HG03565 (cell line): ENCODE data around the gene TINCR.
"Not testable (repeated sequence)": the region's sequence is repeated elsewhere in the genome, so short reads cannot be mapped to it uniquely, and the experiment has no call there.

Source experiments
- ATAC-seq: cut with Tn5 transposase; IDR thresholded peaks from one replicate; pipeline ENCODE4 v1.9.1; 2021; ENCODE audit warnings: mild to moderate bottlenecking, moderate library complexity; ENCODE audit not compliant: unreplicated experiment

Gene TINCR

DNA sequence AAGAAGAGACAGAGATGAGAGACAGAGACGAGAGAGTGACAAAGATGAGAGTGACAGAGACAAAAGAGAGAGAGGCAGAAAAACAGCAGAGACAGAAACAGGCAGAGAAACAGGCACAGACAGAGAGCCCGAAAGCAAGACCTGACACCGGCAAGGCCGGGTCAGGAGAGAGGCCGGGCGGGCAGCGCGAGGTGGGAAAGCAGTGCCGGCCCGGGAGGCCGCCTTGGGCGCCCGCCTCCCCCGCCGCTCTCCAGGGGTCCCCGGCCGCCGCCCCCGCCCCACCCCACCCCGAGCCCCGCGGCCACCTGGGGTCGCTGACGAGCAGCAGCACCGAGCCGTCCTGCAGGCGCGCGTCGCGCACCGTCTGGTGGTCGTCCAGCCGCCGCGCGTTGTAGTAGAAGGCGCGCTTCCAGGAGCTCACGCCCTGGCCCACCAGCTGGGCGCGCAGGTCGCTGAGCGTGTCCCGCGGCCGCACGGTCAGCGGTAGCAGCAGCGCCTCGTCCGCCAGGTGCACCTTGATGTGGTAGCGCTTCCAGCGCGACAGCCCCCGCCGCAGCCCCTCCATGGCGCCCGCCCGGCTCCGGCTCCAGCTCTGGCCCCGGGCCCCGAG, at the start of gene TINCR:
TSS of gene TINCR (minus strand) at position 594 of the 610 bp plus-strand sequence.
- no peak for ATAC-seq

DNA sequence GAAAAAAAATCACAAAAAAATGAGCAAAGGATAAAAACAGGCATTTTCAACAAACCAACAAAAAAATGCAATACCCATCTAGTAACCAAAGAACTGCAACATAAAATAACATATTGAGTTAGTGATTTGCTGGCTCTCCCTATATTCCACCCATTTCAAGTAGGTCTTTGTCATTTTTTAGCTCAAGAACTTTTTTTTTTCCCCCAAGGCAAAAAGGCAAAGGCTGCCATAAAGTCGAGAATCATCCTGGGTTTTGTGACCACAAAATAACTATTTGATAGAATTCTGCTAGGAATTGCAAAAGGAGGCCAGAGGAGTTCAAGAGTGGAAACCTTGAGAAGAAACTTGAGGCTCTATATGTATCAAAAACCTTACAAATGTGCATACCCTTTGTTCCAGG, 49.3 kb upstream of the TINCR start:
- no peak for ATAC-seq

DNA sequence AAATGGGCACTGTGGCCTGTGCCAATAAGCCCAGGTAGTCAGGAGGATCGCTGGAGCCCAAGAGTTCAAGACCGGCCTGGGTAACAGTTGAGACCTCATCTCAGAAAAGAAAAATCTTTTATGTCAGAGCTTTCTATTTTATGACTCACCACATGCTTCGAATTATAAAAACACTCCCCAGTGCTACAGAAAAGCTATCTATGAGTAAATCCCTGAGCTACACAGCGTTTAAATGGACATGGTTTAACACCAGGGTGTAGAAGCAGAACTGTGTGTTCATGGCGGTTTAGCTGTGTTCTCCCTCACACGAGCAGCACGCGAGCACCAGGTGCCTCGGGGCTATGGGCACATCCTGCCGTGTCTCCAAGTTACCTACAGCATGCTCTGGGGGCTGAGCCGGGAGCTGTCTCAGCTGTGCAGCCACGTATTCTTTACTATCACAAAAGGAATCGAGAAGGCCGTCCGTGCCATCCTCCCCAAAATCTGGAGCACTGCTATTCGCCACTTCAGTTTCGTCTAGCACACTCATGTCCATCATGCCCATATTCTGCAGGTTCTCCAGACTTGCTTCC, 48.1 kb upstream of the TINCR start:
- ATAC-seq: no peak

DNA sequence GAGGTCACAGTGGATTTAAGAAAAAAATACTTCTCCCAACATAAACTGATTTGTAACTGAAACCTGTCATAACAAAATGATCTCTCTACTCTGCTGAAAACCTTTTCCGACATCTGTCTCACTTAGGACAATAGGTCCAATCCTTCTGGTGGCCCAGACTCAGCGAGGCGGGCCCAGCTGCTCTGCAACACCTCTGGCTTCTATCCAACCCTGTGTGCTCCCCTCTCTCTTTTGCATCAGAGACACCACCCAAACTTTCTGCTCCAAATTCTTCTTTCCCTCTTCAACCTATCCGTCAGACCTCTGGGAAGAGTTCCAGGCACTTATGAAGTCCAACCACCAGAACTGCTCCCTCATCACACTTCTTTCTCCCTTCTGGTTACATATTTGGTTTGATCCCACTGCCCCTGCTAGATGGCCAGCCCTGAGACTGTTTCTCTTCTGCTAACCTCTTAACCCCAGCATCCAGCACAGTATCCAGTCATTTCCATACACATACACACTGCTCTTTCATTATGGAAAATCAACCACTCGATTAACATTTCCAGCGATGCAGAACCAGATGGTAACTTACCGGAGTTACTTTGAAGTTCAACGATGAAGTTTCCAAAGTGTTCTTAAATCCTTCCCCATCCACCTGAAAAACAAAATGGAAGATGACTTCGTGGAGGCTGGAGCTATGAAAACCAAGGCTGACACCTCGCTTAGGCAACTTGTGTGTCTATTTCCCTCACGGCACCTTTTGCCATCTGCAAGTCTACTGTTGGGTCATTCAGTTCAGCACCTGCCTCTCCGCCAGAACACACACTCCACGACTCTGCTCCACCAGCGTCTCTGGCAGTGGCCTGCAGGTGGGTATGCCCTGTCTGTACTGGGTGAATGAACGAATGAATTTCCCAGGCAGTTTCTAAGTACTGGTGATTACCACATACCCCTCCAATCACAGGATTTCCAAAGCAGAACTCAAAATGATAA, 45.4 kb upstream of the TINCR start:
- ATAC-seq: no peak

DNA sequence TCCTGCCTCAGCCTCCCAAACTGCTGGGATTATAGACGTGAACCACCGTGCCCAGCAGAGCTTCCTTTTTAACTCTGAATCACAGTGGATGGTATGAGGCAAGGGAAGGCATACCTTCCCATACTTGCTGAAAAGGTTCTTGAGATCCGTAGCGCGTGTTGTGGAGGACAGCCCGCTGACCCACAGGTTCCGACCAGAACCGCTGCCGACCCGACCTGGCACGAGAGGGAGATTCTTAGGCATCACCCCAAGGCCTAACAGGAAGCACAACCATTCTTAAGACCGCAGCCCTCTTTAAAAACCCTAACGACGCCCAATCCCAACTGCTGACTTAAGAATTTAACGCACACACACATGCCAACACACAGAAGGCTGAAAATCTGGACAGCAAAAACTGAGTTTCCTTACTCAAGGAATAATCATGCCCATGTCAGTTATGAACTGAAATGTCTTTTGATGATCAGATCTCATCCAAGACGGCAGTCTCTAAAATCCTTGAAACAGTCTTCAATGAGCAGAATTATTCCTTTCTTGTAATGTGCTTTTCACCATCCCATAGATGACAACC, 42.2 kb upstream of the TINCR start:
- ATAC-seq: no peak

DNA sequence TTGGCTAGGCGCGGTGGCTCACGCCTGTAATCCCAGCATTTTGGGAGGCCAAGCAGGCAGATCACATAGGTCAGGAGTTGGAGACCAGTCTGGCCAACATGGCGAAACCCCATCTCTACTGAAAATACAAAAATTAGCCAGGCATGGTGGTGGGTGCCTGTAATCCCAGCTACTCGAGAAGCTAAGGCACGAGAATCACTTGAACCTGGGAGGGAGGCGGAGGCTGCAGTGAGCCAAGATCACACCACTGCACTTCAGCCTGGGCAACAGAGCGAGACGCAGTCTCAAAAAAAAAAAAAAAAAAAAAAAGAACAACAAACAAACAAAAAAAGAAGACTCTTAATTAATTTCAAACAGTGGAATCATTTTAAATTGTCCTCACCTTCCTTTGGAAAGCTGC, 41.0 kb upstream of the TINCR start:
- not testable (repeated sequence) for ATAC-seq

DNA sequence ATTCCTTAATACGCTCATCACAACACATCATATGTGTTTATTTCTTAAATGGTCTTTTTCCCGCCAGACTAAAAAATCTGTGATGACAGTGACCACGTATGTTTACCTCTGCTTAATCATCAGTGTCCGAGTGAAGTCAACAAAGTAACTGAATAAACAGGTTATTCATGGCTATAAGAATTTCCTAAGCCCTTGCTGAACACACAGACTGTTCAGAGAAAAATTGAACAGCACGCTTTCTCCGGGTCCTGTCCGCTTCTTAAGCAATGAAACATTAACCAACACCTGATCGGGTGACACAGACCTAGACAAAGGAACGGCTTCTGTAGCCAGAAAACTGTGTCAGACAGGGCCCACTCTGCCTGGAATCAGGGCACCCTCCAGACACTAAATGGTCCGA, 40.5 kb upstream of the TINCR start:
- ATAC-seq: no peak

DNA sequence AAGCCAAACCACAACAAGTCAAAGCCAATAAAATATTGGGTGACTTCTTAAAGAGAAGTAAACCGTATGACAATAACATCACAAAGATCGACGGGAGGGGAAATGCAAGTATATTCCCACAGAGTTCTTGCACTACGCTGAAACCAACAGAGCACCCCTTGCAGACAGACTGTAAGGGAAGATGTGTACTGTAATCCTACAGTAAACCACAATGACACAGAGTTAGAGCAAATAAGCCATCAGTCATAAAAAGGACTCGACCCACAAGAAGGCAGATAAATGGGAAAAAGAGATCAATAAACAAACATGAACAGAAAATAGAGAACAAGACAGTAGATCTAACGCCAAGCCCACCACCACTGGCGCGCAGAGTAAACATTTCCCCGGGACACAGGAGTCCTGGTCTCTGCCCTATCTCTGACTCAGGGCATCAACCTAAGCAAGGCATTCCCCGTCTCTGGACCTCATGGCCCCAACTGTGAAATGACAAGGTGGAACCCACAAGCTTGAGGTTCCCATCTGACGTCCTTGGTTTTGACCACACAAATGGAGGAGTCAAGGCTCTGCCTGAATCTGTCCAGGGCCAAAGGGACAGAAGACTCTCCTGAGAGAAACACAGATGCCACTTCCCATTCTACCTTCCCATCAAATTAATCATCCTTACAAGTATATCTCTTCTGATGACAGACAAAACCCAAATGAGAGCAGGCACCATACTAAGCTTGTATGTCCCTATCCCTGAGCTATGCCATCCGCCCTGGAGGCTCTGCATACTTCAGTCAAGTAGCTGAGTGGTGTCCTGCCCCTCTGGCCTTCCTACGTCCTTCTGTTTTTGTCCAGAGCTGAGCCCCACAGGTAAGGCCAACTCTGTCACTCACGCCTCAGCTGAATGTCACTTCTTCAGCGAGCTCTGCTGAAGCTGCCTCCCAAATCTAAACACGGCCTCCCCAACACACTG, 39.8 kb upstream of the TINCR start:
- ATAC-seq: no peak

DNA sequence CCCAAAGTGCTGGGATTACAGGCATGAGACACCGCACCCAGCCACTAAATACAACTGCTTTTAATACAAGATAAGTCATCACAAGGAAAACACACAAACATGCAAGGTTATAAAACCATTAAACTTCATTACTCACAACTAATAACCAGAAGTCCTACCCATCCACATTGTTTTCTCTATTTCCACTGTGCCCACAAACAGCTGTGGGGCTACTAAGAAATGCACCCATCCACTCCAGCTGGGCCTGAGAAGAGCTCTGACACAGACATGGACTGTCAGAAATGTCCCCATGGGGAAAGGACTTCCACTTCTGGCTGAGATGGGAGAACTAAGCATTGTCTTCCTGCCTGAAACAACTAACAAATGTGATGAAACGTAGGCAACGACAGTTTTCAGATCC, 37.6 kb upstream of the TINCR start:
- ATAC-seq: no peak

DNA sequence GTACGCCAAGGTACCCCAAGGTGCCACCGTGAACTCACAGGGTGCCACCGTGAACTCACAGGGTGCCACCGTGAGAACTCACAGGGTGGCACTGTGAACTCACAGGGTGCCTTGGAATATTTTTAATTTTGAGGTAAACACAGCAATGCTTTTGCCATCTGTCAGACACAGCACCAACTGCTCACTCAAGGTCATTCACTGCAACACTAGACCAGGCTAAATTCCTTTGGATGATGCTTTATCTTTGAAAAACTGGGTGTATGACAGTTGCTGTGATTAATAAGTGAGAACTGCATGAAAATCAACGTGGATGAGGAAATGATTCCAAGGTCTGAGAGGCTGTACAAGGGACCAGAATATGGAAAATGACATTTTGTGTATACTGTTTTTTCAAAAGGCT, 35.9 kb upstream of the TINCR start:
- ATAC-seq: no peak

DNA sequence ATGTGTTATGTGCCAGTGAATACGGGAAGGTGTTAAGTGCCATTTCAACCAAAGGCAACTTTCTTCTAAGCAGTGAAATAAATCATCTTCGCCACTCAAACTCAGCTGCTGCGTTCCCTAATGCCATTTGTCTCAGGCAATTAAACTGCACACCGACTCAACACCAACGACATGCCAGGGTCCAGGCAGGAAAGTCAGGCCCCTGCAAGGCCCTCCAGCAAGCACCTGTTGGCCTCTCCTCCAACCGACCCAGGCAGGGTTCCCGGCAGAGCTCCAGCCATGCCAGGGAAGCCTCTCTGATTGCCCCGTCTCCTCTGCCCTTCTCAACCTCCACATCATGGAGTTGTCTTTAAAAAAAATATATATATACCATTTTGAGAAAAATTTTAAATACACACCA, 33.0 kb upstream of the TINCR start:
- no peak for ATAC-seq

DNA sequence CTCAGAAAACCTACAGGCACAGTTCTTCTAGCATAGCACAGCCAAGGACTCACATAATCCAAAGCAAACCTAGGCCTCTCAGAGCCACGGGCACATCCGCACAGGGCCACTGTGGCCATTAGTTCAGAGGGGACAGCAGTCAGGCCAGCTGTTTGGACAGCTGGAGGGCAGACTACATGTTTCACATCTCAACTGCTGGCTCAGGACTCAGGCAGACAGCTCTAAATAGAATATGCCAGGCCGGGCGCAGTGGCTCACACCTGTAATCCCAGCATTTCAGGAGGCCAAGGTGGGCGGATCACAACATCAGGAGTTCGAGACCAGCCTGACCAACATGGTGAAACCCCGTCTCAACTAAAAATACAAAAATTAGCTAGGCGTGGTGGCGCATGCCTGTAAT, 28.0 kb upstream of the TINCR start:
- no peak for ATAC-seq

DNA sequence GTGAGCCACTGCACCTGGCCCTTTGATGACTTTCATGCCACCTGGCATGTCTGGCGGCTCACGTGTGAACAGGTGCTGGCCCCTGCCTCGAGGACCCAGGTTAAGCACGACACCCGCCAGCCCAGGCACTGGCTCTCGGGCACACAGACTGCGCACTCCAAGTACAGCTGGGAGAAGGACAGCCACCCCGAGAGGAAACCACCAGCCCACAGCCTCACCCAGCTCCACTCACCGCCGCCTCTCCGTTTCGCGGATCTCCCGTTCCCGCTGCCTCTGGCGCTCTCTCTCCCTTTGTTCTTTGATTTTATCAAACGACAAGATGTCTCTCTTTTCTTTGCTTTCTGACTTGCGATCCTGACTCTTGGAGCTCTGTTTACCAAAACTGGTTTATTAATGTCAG, 27.4 kb upstream of the TINCR start:
- ATAC-seq: no peak

DNA sequence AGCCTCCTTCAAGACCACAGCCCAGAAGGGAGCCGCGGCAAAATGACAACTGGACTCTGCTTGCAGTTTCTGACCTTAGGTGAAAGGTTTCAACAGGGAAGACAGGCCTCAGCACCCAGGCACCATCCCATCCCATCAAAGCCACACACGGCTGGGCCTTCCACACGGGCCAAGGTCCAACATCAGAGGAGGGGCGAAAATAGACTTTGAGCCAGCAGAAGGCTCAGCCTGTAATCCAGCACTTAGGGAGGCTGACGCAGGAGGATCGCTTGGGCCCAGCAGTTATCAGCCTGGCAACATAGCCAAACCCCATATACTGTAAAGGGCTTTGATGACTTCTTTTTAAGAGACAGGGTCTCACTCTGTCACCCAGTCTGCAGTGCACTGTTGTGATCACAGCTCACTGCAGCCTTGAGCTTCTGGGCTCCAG, 26.8 kb upstream of the TINCR start:
- no peak for ATAC-seq

DNA sequence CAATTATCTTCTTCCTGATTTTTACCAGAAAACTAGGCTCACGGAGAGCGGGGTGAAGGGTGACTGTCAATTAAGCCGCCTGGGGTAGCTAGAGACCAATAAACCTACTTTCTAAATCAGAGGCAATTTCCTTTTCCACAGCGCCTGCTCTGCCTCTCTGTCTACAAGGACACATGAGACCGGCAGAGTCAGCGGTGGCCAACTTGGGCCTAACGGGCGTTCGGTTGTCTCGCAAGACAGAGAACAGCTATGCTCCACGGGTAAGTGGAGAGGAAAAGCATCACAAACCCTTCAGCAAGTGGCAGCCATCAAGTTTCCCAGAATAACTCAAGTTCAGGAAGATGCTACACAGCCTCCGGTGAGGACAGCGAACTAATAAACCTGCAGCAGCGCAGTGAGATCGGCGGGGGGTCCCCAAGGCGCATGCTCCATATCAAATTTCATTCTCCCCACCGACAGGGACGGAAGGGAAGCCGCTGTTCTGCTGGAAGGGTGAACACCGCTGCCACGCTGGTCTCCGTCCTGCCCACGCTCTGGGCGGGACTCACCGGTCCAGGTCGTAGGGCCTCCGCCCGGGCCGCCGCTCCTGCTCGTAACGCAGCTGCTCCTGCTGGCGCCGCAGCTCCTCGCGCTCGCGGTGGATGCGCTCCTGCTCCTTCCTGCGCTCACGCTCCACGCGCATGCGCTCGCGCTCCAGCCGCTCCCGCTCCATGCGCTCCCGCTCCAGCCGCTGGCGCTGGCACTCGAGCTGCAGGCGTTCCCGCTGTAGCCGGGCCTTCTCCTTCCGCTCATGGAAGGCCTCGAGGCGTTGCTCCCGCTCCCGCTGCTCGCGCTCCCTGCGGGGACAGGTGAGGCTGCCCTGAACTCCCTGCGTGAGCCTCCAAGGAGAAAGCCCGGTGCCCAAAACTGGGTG, 25.8 kb upstream of the TINCR start:
- ATAC-seq: no peak

DNA sequence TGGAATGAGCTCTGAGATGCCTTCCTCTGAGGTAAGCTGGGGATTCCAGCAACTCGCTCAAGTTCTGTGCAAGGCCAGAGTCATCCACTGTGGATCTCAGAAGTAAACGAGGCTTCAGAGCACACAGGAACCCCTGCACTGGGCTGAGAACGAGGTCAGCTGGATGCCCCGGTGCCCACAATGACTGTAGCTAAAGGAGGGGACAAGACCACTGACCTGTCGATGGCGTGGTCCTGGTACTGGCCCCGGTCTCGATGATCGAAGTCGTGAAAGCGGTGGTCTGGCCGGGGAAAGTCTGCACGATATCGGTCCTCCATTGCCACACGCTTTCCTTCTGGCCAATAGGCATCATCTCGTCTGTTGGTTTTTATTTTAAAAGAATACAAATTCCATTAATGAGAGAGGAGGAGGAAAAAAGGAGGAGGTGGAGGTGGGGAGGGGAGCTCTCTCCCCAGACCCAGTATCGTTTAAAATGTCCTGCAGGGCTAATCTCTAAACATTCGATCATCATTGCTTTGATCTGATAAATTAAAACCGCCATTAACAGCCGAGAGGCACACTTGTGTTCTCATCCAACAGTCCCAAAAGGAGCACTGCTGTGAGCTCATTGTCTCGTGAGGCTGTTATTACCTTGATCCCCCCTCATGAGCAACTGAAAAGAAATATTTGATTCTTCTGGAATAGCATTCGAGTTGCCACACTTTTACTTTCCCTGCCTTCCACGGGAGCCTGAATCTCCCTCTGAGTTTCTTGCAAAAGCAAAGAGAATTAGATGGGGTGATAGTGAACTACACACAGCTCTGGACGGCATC, 25.0 kb upstream of the TINCR start:
- no peak for ATAC-seq

DNA sequence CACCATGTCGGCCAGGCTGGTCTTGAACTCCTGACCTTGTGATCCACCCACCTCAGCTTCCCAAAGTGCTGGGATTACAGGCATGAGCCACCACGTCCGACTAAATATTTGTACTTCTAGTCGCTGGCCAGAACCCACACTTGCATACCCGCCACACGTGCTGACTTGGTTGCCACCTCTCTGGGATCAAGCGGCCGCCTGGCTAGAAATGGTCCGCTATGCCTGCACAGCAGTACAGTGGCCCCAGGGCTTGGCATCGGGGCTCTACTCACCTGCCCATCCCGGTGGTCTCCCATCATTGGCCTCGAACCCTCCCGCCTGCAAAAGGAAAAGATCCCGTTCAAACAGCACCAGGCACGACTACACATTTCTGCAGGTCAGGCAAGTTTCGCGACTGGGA, 23.7 kb upstream of the TINCR start:
- ATAC-seq: no peak

DNA sequence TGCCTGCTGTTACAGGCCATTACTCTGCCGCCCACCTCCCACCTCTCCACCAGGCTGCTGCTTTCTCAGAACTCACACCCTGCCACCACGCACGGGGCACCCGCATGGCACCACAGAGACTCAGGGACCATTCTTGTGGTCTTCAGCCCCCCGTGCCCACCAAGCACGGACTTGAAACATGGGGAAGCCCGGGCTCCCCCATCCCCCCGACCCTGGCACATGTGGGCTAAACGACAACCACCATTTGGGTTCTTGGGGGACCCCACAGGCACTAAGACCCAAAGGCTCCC, 23.1 kb upstream of the TINCR start:
- ATAC-seq: no peak
